Stimulated activated CD8-positive, alpha-beta memory T cell treated with anti-CD3 and anti-CD28 coated beads, Interleukin-12 subunit alpha, Interleukin-12 subunit beta, amount 100 ng/mL, for 24 hours (primary cell): ENCODE data around the gene TMEM182.

Experiments
- DNase-seq: peaks from one replicate; pipeline ENCODE4 v3.0.0-alpha.2; 2020; ENCODE audit errors: extremely low read depth

The TMEM182 gene

GRCh38 chr2:102761763-102762162 lies at the start of gene TMEM182:
TMEM182 (plus strand) TSS chr2:102762031; CDS start chr2:102762218, 187 bp downstream.
- no peak for DNase-seq

GRCh38 chr2:102717308-102718018 lies 44.4 kb upstream of the TMEM182 start:
- no peak for DNase-seq

- DNase-seq = no peak
Measured at GRCh38 chr2:102718387-102719316, 43.2 kb upstream of the TMEM182 start.

GRCh38 chr2:102724016-102724490 lies 37.8 kb upstream of the TMEM182 start:
- no peak for DNase-seq

GRCh38 chr2:102724553-102724952 lies 37.3 kb upstream of the TMEM182 start:
- DNase-seq = no peak

- no peak for DNase-seq
Measured at GRCh38 chr2:102726128-102727087, 35.4 kb upstream of the TMEM182 start.

- no peak for DNase-seq
Measured at GRCh38 chr2:102735416-102736109, 26.3 kb upstream of the TMEM182 start.

GRCh38 chr2:102736110-102736409 lies 25.8 kb upstream of the TMEM182 start:
- no peak for DNase-seq

- peak; percentile 69 for DNase-seq
Measured at GRCh38 chr2:102736410-102737409, 25.1 kb upstream of the TMEM182 start.

GRCh38 chr2:102737431-102737830 lies 24.4 kb upstream of the TMEM182 start:
- no peak for DNase-seq

- no peak for DNase-seq
Measured at GRCh38 chr2:102743259-102743658, 18.6 kb upstream of the TMEM182 start.

- DNase-seq = no peak
Measured at GRCh38 chr2:102748107-102748506, 13.7 kb upstream of the TMEM182 start.

- no peak for DNase-seq
Measured at GRCh38 chr2:102749938-102750337, 11.9 kb upstream of the TMEM182 start.

GRCh38 chr2:102753563-102754159 lies 8.2 kb upstream of the TMEM182 start:
- DNase-seq = no peak

GRCh38 chr2:102754456-102755145 lies 7.2 kb upstream of the TMEM182 start:
- DNase-seq = no peak

- no peak for DNase-seq
Measured at GRCh38 chr2:102755284-102755683, 6.5 kb upstream of the TMEM182 start.

- no peak for DNase-seq
Measured at GRCh38 chr2:102758439-102758838, 3.4 kb upstream of the TMEM182 start.

GRCh38 chr2:102764083-102764482 lies 2.3 kb downstream of the TMEM182 start:
- DNase-seq = no peak

- DNase-seq = no peak
Measured at GRCh38 chr2:102765061-102765460, 3.2 kb downstream of the TMEM182 start.
